OCI-LY3 (cell line): ENCODE data around the gene PPP3R1.

Experiments used
- EZH2phosphoT487 ChIP-seq: fragments of 200-600 bp; shearing (Covaris generic); IDR thresholded peaks from 2 replicates; pipeline ENCODE4 v1.6.1; 2018; ENCODE audit warnings: antibody characterized with exemption, mixed run types, low read depth
- TF ChIP-seq, protein P1 (sequence below): fragments of 200-600, 300-600 bp; sonication (generic); IDR thresholded peaks from 2 replicates; pipeline ENCODE4 v1.5.1; 2014; ENCODE audit warnings: antibody characterized with exemption, low read length, low read depth

DNA sequence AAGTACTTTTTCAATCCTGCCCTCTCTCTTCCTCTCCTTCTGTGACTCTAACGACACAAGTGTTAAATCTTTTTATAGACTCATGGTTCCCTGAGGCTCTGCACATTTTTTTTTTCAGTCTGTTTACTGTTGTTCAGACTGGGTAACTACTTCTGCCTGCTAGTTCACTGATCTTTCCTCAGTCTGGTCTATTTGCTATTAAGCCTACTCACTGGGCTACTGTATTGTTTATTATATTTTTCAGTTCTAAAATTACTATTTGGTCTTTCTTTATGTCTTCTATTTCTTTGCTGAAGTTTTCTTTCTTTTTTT, 21.3 kb downstream of the PPP3R1 start:
- TF ChIP-seq, protein P1, sequence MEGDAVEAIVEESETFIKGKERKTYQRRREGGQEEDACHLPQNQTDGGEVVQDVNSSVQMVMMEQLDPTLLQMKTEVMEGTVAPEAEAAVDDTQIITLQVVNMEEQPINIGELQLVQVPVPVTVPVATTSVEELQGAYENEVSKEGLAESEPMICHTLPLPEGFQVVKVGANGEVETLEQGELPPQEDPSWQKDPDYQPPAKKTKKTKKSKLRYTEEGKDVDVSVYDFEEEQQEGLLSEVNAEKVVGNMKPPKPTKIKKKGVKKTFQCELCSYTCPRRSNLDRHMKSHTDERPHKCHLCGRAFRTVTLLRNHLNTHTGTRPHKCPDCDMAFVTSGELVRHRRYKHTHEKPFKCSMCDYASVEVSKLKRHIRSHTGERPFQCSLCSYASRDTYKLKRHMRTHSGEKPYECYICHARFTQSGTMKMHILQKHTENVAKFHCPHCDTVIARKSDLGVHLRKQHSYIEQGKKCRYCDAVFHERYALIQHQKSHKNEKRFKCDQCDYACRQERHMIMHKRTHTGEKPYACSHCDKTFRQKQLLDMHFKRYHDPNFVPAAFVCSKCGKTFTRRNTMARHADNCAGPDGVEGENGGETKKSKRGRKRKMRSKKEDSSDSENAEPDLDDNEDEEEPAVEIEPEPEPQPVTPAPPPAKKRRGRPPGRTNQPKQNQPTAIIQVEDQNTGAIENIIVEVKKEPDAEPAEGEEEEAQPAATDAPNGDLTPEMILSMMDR = no peak
- TF ChIP-seq EZH2phosphoT487 = no peak
